Measurements from ENCODE around the gene ATOH1. TPM values are rescaled to one million over a fixed set of nuclear protein-coding genes. Genes with fewer than 3 reads are reported as not detected.

ATOH1 gene
- total RNA-seq, 1 experiment from 2014 or later = not detected

- ChIA-PET CTCF (no interaction called here), RAD21 (ENCODE audit: low non-redundant PET in 1 of 2, low total read pairs in 2 of 2, uncharacterized antibody in 2 of 2, unreplicated experiment in 2 of 2) (no interaction called here), POLR2A (no interaction called here)
- H2AFZ ChIP-seq (ENCODE audit: low read depth, low read length, poor library complexity, severe bottlenecking) = no peak overlapping the region
- H3K27ac ChIP-seq (ENCODE audit: low read depth, low read length) = no peak overlapping the region
- no peak overlapping the region for H3K4me2 ChIP-seq (ENCODE audit: low read length)
- H3K4me3 ChIP-seq (replicated peaks in 1 of 2; ENCODE audit: low read depth in 1 of 2, low read length in 2 of 2) = no peak overlapping the region
- no peaks in the 10 kb centered on the region for H3K27me3 ChIP-seq (ENCODE audit: insufficient read depth, low read length)
- ATAC-seq (no peak), DNase-seq (ENCODE audit: low read depth, low spot score) (no peak)
- intact Hi-C loops (cut with micrococcal nuclease) = no loop called here
- no peaks in the 10 kb centered on the region for H3K9me3 ChIP-seq (ENCODE audit: control insufficient read depth in 1 of 2, insufficient read depth in 1 of 2, low read depth in 1 of 2, low read length in 2 of 2)
- H3K36me3 ChIP-seq (ENCODE audit: control insufficient read depth in 1 of 2, insufficient read depth in 2 of 2, low read length in 2 of 2) = no peaks in the 10 kb centered on the region
- no peaks in the 10 kb centered on the region for H4K20me1 ChIP-seq (ENCODE audit: insufficient read depth)
- BruUV-seq (replicated peaks) = no TSS peak
- TF ChIP-seq JUND (IDR thresholded peaks at IDR 0.05) (no peak), ZFX (IDR thresholded peaks at IDR 0.05) (no peak), REST (IDR thresholded peaks at IDR 0.05; ENCODE audit: low read depth) (no peak), POLR2AphosphoS5 (IDR thresholded peaks at IDR 0.05; ENCODE audit: low read depth, low read length) (no peak), RAD21 (IDR thresholded peaks at IDR 0.05; ENCODE audit: low read depth) (no peak), ATF3 (IDR thresholded peaks at IDR 0.05) (no peak), POLR2A (IDR thresholded peaks at IDR 0.05; ENCODE audit: borderline replicate concordance, extremely low read depth, insufficient read depth, insufficient read length) (no peak), MAX (IDR thresholded peaks at IDR 0.05) (no peak), SIN3A (IDR thresholded peaks at IDR 0.05; ENCODE audit: low read depth) (no peak), EGR1 (IDR thresholded peaks at IDR 0.05; ENCODE audit: low read depth) (no peak), TCF7L2 (IDR thresholded peaks at IDR 0.05; ENCODE audit: borderline replicate concordance, extremely low read depth, insufficient read depth, insufficient read length) (no peak), CTCF (IDR thresholded peaks at IDR 0.05 in 2 of 3, conservative IDR thresholded peaks at IDR 0.05 in 1 of 3; ENCODE audit: borderline replicate concordance in 1 of 3, insufficient read depth in 1 of 3, low read depth in 2 of 3, low read length in 2 of 3) (no peak), SRF (IDR thresholded peaks at IDR 0.05; ENCODE audit: low read depth) (no peak), ZBTB33 (IDR thresholded peaks at IDR 0.05; ENCODE audit: extremely low read depth, insufficient replicate concordance, low read length) (no peak), CBX3 (IDR thresholded peaks at IDR 0.05; ENCODE audit: low read depth) (no peak), CEBPB (IDR thresholded peaks at IDR 0.05; ENCODE audit: low read depth) (no peak)
- no peaks in the 10 kb centered on the region for H3K9me2 ChIP-seq (ENCODE audit: insufficient read depth)
- no peaks in the 10 kb centered on the region for H3K4me1 ChIP-seq (ENCODE audit: control insufficient read depth in 1 of 2, insufficient read depth in 2 of 2, low read length in 2 of 2)
- no peaks in the 10 kb centered on the region for H3K79me2 ChIP-seq (ENCODE audit: insufficient read depth, low read length)
- H3K9ac ChIP-seq (ENCODE audit: low read length) = no peak overlapping the region
Observed at GRCh38 chr4:93870876-93871458, 42.4 kb downstream of the ATOH1 start.
